ENCODE results near the gene LACTBL1. TPM values are rescaled to one million over a fixed set of nuclear protein-coding genes. Genes with fewer than 3 reads are reported as not detected.
"Not testable (repeated sequence)": the region's sequence is repeated elsewhere in the genome, so short reads cannot be mapped to it uniquely, and the experiment has no call there.

The LACTBL1 gene
- total RNA-seq, 2 experiments from 2014 or later, result not detected

DNA sequence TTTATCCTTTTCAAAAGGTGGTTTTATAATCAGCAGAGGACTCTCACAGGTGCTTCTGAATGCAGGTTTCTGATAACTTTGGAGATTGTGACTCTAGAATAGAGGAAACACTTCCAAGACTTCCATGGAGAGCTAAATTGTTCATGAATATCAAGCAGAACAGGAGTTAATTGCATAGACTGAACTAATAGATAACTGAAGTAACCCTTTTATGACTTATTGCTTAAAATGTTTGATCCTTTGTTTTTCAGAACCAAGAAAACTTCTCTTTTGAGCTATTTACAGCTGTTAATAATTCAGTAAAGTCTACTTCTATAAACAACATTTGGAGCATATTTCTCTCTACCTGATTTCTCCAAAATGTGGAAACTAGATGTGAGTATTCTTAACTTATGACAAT, 23.1 kb upstream of the LACTBL1 start:
- no peaks in the 10 kb centered on the region for H3K9me3 Mint-ChIP-seq
- ATAC-seq (ENCODE audit: poor library complexity) (no peak), DNase-seq (no peak)
- no peaks in the 10 kb centered on the region for H3K4me1 Mint-ChIP-seq (ENCODE audit: low read depth)
- peaks cover 5% of the 10 kb centered on the region for H3K27me3 Mint-ChIP-seq
- intact Hi-C loops (cut with DNase I, micrococcal nuclease), result no loop called here
- Histone ChIP-seq H3K9me3 (ENCODE audit: control insufficient read depth in 1 of 2, insufficient read depth in 1 of 2, low read length in 2 of 2) (peaks cover 0 to 4% of the 10 kb centered on the region in 2 experiments), H3K4me1 (ENCODE audit: insufficient read depth, low read length) (no peaks in the 10 kb centered on the region), H3K27ac (ENCODE audit: low read depth in 1 of 2, low read length in 2 of 2) (no peak overlapping the region), H3K27me3 (ENCODE audit: control insufficient read depth in 1 of 2, insufficient read depth in 2 of 2, low read length in 2 of 2) (peaks cover 0 to 3% of the 10 kb centered on the region in 2 experiments), H3K4me3 (ENCODE audit: low read length) (no peak overlapping the region), H3K36me3 (ENCODE audit: insufficient read depth, low read length) (no peaks in the 10 kb centered on the region)
- ChIA-PET POLR2A (no interaction called here), CTCF (interaction anchor here (0.7 kb wide), 1 partner anchor 192 kb away, joined by 3 read pairs; no protein-coding TSS in a partner anchor)
- H3K4me3 Mint-ChIP-seq, result no peak overlapping the region
- no peak overlapping the region for H3K27ac Mint-ChIP-seq
- no peaks in the 10 kb centered on the region for H3K36me3 Mint-ChIP-seq (ENCODE audit: low read depth)
- TF ChIP-seq, protein P1, sequence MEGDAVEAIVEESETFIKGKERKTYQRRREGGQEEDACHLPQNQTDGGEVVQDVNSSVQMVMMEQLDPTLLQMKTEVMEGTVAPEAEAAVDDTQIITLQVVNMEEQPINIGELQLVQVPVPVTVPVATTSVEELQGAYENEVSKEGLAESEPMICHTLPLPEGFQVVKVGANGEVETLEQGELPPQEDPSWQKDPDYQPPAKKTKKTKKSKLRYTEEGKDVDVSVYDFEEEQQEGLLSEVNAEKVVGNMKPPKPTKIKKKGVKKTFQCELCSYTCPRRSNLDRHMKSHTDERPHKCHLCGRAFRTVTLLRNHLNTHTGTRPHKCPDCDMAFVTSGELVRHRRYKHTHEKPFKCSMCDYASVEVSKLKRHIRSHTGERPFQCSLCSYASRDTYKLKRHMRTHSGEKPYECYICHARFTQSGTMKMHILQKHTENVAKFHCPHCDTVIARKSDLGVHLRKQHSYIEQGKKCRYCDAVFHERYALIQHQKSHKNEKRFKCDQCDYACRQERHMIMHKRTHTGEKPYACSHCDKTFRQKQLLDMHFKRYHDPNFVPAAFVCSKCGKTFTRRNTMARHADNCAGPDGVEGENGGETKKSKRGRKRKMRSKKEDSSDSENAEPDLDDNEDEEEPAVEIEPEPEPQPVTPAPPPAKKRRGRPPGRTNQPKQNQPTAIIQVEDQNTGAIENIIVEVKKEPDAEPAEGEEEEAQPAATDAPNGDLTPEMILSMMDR (IDR thresholded peaks at IDR 0.05), result no peak

DNA sequence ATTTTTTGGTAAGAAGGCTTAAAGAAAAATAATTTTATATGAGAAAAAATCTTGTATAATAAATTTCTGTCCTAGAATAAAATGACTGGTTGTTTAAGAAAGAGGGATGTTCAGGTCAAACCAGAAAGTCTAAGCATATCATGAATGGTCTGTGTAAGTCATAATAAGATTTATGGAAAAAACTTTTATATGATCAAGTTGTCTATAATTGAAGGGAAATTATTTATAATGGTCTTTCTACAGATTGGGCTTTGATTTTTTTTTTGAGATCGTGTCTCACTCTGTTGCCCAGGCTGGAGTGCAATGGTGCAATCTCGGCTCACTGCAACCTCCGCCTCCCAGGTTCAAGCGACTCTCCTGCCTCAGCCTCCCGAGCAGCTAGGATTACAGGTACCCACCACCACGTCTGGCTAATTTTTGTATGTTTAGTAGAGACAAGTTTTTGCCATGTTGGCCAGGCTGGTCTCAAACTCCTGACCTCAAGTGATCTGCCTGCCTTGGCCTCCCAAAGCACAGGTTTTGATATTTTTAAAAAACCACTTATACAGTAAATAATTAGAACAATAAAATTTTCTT, 20.6 kb upstream of the LACTBL1 start:
- H3K9me3 Mint-ChIP-seq; intact Hi-C loops (cut with DNase I, micrococcal nuclease); H3K27ac Mint-ChIP-seq; POLR2A ChIA-PET; DNase-seq; H3K27me3 ChIP-seq (ENCODE audit: control insufficient read depth in 1 of 2, insufficient read depth in 2 of 2, low read length in 2 of 2); H3K27ac ChIP-seq (ENCODE audit: low read depth in 1 of 2, low read length in 2 of 2); H3K36me3 ChIP-seq (ENCODE audit: insufficient read depth, low read length); H3K4me3 Mint-ChIP-seq; H3K4me3 ChIP-seq (ENCODE audit: low read length); ATAC-seq (ENCODE audit: poor library complexity); H3K36me3 Mint-ChIP-seq (ENCODE audit: low read depth); H3K4me1 Mint-ChIP-seq (ENCODE audit: low read depth); CTCF ChIA-PET; H3K4me1 ChIP-seq (ENCODE audit: insufficient read depth, low read length); H3K9me3 ChIP-seq (ENCODE audit: control insufficient read depth in 1 of 2, insufficient read depth in 1 of 2, low read length in 2 of 2): not testable (repeated sequence)
- H3K27me3 Mint-ChIP-seq, result peaks cover 16% of the 10 kb centered on the region

DNA sequence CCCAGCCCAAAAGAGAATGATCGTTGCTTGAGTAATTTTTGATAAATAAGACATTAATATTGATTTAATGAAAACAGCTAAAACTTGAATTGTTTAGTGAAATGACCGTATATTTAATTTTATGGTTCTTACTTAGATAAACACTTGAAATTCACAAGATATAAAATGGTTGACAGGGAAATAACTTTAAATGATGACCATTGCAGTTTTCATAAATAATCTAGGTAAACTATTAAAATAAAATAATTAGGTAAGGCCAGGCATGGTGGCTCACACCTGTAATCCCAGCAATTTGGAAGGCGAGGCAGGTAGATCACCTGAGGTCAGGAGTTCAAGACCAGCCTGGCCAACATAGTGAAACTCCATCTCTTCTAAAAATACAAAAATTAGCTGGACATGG, 19.7 kb upstream of the LACTBL1 start:
- intact Hi-C loops (cut with DNase I, micrococcal nuclease); POLR2A ChIA-PET; H3K27ac Mint-ChIP-seq; ATAC-seq (ENCODE audit: poor library complexity); H3K36me3 ChIP-seq (ENCODE audit: insufficient read depth, low read length); H3K4me1 Mint-ChIP-seq (ENCODE audit: low read depth); H3K4me3 ChIP-seq (ENCODE audit: low read length); H3K4me3 Mint-ChIP-seq; H3K27me3 ChIP-seq (ENCODE audit: control insufficient read depth in 1 of 2, insufficient read depth in 2 of 2, low read length in 2 of 2); H3K27ac ChIP-seq (ENCODE audit: low read depth in 1 of 2, low read length in 2 of 2); H3K4me1 ChIP-seq (ENCODE audit: insufficient read depth, low read length); H3K9me3 ChIP-seq (ENCODE audit: control insufficient read depth in 1 of 2, insufficient read depth in 1 of 2, low read length in 2 of 2); H3K36me3 Mint-ChIP-seq (ENCODE audit: low read depth); H3K9me3 Mint-ChIP-seq; DNase-seq; CTCF ChIA-PET: not testable (repeated sequence)
- H3K27me3 Mint-ChIP-seq, result peaks cover 25% of the 10 kb centered on the region

GRCh38 chr1:22983944-22984343, 11.3 kb upstream of the LACTBL1 start:
- ATAC-seq (ENCODE audit: poor library complexity) (no peak), DNase-seq (no peak)
- ChIA-PET CTCF (no interaction called here), POLR2A (no interaction called here)
- TF ChIP-seq, protein P1 (IDR thresholded peaks at IDR 0.05), result no peak
- Histone ChIP-seq H3K4me1 (ENCODE audit: insufficient read depth, low read length) (no peaks in the 10 kb centered on the region), H3K4me3 (ENCODE audit: low read length) (no peak overlapping the region), H3K27ac (ENCODE audit: low read depth in 1 of 2, low read length in 2 of 2) (no peak overlapping the region), H3K27me3 (ENCODE audit: control insufficient read depth in 1 of 2, insufficient read depth in 2 of 2, low read length in 2 of 2) (peaks cover 0 to 3% of the 10 kb centered on the region in 2 experiments), H3K9me3 (ENCODE audit: control insufficient read depth in 1 of 2, insufficient read depth in 1 of 2, low read length in 2 of 2) (no peaks in the 10 kb centered on the region), H3K36me3 (ENCODE audit: insufficient read depth, low read length) (no peaks in the 10 kb centered on the region)
- H3K4me1 Mint-ChIP-seq (ENCODE audit: low read depth), result no peaks in the 10 kb centered on the region
- H3K4me3 Mint-ChIP-seq, result no peak overlapping the region
- peaks cover 32% of the 10 kb centered on the region for H3K27me3 Mint-ChIP-seq
- H3K36me3 Mint-ChIP-seq (ENCODE audit: low read depth), result no peaks in the 10 kb centered on the region
- no peak overlapping the region for H3K27ac Mint-ChIP-seq
- H3K9me3 Mint-ChIP-seq, result no peaks in the 10 kb centered on the region
- intact Hi-C loops (cut with DNase I, micrococcal nuclease), result no loop called here

- H3K4me3 ChIP-seq (ENCODE audit: low read length); intact Hi-C loops (cut with DNase I, micrococcal nuclease); H3K27me3 ChIP-seq (ENCODE audit: control insufficient read depth in 1 of 2, insufficient read depth in 2 of 2, low read length in 2 of 2); H3K9me3 Mint-ChIP-seq; H3K36me3 ChIP-seq (ENCODE audit: insufficient read depth, low read length); DNase-seq; ATAC-seq (ENCODE audit: poor library complexity); H3K27ac ChIP-seq (ENCODE audit: low read depth in 1 of 2, low read length in 2 of 2); H3K36me3 Mint-ChIP-seq (ENCODE audit: low read depth); H3K9me3 ChIP-seq (ENCODE audit: control insufficient read depth in 1 of 2, insufficient read depth in 1 of 2, low read length in 2 of 2); POLR2A ChIA-PET; CTCF ChIA-PET; H3K4me1 Mint-ChIP-seq (ENCODE audit: low read depth); H3K4me3 Mint-ChIP-seq; H3K27ac Mint-ChIP-seq; H3K4me1 ChIP-seq (ENCODE audit: insufficient read depth, low read length): not testable (repeated sequence)
- peaks cover 28% of the 10 kb centered on the region for H3K27me3 Mint-ChIP-seq
Measured at GRCh38 chr1:22980471-22980790, 7.8 kb upstream of the LACTBL1 start.

Data from CD4-positive, alpha-beta T cell (primary cell).